GM12878 (cell line): ENCODE data around the gene ABTB1. TPM values are rescaled to one million over a fixed set of nuclear protein-coding genes. Genes with fewer than 3 reads are reported as not detected.

Experiments
- ATAC-seq: fragments of 200-7000 bp; cut with Tn5 transposase; 3 replicates; pipeline ENCODE4 v1.9.1; 2020; ENCODE audit warnings: mild to moderate bottlenecking, moderate library complexity
- BruUV-seq: library from RNA; stranded (reverse); fragments of 400-500 nt; replicated peaks from 2 replicates; lab custom pipeline; 2021; lab: Mats Ljungman, UMichigan
- CTCF ChIA-PET: fragments of 300-600 bp; sonication (Branson Sonifier 250); formaldehyde crosslinking; extraction: SDS; loops from one replicate; lab custom pipeline; 2021; ENCODE audit warnings: inconsistent platforms; lab: Yijun Ruan, JAX
- POLR2A ChIA-PET: fragments of 350-600 bp; formaldehyde crosslinking; extraction: SDS; loops from one replicate; lab custom pipeline; 2021; ENCODE audit warnings: inconsistent platforms; lab: Charles Lee
- RAD21 ChIA-PET: fragments of 300-600 bp; sonication (Branson Sonifier 250); formaldehyde crosslinking; loops from one replicate; lab custom pipeline; 2023; ENCODE audit warnings: antibody characterized with exemption; ENCODE audit not compliant: unreplicated experiment; lab: Charles Lee
- SMC1A ChIA-PET: fragments of 300-600 bp; sonication (Branson Sonifier 250); formaldehyde crosslinking; loops from one replicate; lab custom pipeline; 2023; ENCODE audit not compliant: unreplicated experiment, uncharacterized antibody; lab: Charles Lee
- DNase-seq: peaks from one replicate; pipeline ENCODE4 v3.0.0-alpha.2; 2011; ENCODE audit warnings: low read depth, low spot score
- FAIRE-seq: peaks from 3 replicates; lab custom pipeline; 2011; peaks lifted over from hg19 to GRCh38; lab: Jason Lieb, UNC
- H2AFZ ChIP-seq: 2 replicates; pipeline ENCODE4 v1.6.0; 2011; ENCODE audit warnings: low read depth, low read length, control low read depth; ENCODE audit not compliant: control insufficient read depth
- H3K27ac ChIP-seq: 2 replicates; pipeline ENCODE4 v1.5.1; 2011; ENCODE audit warnings: control low read depth; ENCODE audit not compliant: control insufficient read depth, insufficient read depth
- H3K27me3 ChIP-seq, 2 experiments: replicated peaks in 1 of 2; 2 replicates each; pipeline versions ENCODE4 v1.6.0 to v1.6.1; 2011; ENCODE audit warnings: low read length in 1 of 2; ENCODE audit not compliant: control insufficient read depth in 2 of 2, insufficient read depth in 2 of 2
- H3K36me3 ChIP-seq, 2 experiments: 2 replicates each; pipeline ENCODE4 v1.5.1; 2011; ENCODE audit warnings: low read length in 1 of 2; ENCODE audit not compliant: control insufficient read depth in 2 of 2, insufficient read depth in 2 of 2
- H3K4me1 ChIP-seq: 2 replicates; pipeline ENCODE4 v1.6.1; 2011; ENCODE audit warnings: mild to moderate bottlenecking, low read length, moderate library complexity, mixed read lengths; ENCODE audit not compliant: control insufficient read depth, insufficient read depth
- H3K4me2 ChIP-seq: 2 replicates; pipeline ENCODE4 v1.6.0; 2011; ENCODE audit warnings: control low read depth; ENCODE audit not compliant: control insufficient read depth, insufficient read depth
- H3K4me3 ChIP-seq: fragments of 200-600 bp; sonication (generic); 2 replicates; pipeline ENCODE4 v1.5.1; 2016
- H3K79me2 ChIP-seq: 2 replicates; pipeline ENCODE4 v1.6.0; 2011; ENCODE audit warnings: low read length; ENCODE audit not compliant: control insufficient read depth, insufficient read depth
- H3K9ac ChIP-seq: 2 replicates; pipeline ENCODE4 v1.8.0; 2011; ENCODE audit warnings: low read length, control low read depth, mixed read lengths; ENCODE audit not compliant: control insufficient read depth, insufficient read depth
- H3K9me3 ChIP-seq: replicated peaks from 3 replicates; pipeline ENCODE4 v1.5.1; 2011; ENCODE audit warnings: mild to moderate bottlenecking, low read length; ENCODE audit not compliant: control insufficient read depth, insufficient read depth
- H4K20me1 ChIP-seq: 2 replicates; pipeline ENCODE4 v1.6.0; 2011; ENCODE audit not compliant: control insufficient read depth, insufficient read depth
- ATF7 ChIP-seq: fragments of 450-650 bp; IDR thresholded peaks from 2 replicates; pipeline ENCODE4 v1.6.1; 2016; ENCODE audit warnings: low read depth, mild to moderate bottlenecking
- CREB1 ChIP-seq: IDR thresholded peaks from 2 replicates; pipeline ENCODE4 v1.6.1; 2012; ENCODE audit warnings: low read depth, mild to moderate bottlenecking, inconsistent platforms
- CREM ChIP-seq: IDR thresholded peaks from 2 replicates; pipeline ENCODE4 v1.6.1; 2014; ENCODE audit warnings: antibody characterized with exemption, low read depth
- DPF2 ChIP-seq: fragments of 450-650 bp; IDR thresholded peaks from 2 replicates; pipeline ENCODE4 v1.6.1; 2017; ENCODE audit warnings: mild to moderate bottlenecking
- MYB ChIP-seq: fragments of 150-350 bp; IDR thresholded peaks from 2 replicates; pipeline ENCODE4 v1.6.1; 2014; ENCODE audit warnings: mild to moderate bottlenecking, low read depth, low read length, borderline replicate concordance
- NBN ChIP-seq: fragments of 450-650 bp; IDR thresholded peaks from 2 replicates; pipeline ENCODE4 v1.6.1; 2016
- RBBP5 ChIP-seq: fragments of 200-600 bp; sonication (generic); conservative IDR thresholded peaks from 2 replicates; pipeline ENCODE4 v1.6.1; 2016
- RELA ChIP-seq: fragments of 450-650 bp; IDR thresholded peaks from 2 replicates; pipeline ENCODE4 v1.8.0; 2014; ENCODE audit warnings: borderline replicate concordance; ENCODE audit not compliant: partially characterized antibody
- WGBS: methylation state at CpG from one replicate; pipeline ENCODE4 v1.1.6; 2016; ENCODE audit warnings: low lambda C conversion rate; ENCODE audit not compliant: insufficient replicate concordance, insufficient coverage; ENCODE audit errors: missing lambda C conversion rate; 5-methylcytosine and 5-hydroxymethylcytosine counted together
- in situ Hi-C: fragments of 300-500 bp; cut with MboI; formaldehyde crosslinking; loops from 9 replicates; pipeline ENCODE4 v1.14.3; 2018; ENCODE audit warnings: mixed read lengths
- intact Hi-C: fragments of 100-400 bp; cut with micrococcal nuclease; formaldehyde crosslinking; loops from one replicate; pipeline ENCODE4 v1.14.2; 2022; ENCODE audit not compliant: unreplicated experiment
- polyA plus RNA-seq, 11 experiments: library from polyadenylated mRNA; depleted of rRNA in 4 of 11; unstranded in 6 of 11; stranded (reverse) in 5 of 11; fragments of >200 nt; fragmentation: Nextera tagmentation in 4 of 11; fragmentation: Illumina TruSeq in 1 of 11; extraction: Ambion mirVana in 4 of 11; extraction: Trizol in 1 of 11; gene quantifications; 1 replicate in 1 of 11; 2 replicates in 10 of 11; pipeline versions ENCODE4 v1.2.1 to v1.2.3, GENCODE V29; 2011 to 2016; ENCODE audit warnings: inconsistent platforms in 2 of 11, missing spikeins in 2 of 11, low read depth in 1 of 11
- total RNA-seq, 4 experiments: library from RNA; depleted of rRNA in 3 of 4; stranded (reverse); fragments of >200 nt in 3 of 4; fragmentation: Illumina TruSeq in 1 of 4; extraction: Trizol in 1 of 4; gene quantifications; 2 replicates each; pipeline versions ENCODE4 v1.2.1 to v1.2.3, GENCODE V29; 2013 to 2021

The ABTB1 gene
- total and polyA plus RNA-seq, 10 of the 15 experiments (the other 5 are each of a cell fraction or from before 2014, with no cell fraction given): 0.11 to 10.2 (median 7.1) TPM

DNA sequence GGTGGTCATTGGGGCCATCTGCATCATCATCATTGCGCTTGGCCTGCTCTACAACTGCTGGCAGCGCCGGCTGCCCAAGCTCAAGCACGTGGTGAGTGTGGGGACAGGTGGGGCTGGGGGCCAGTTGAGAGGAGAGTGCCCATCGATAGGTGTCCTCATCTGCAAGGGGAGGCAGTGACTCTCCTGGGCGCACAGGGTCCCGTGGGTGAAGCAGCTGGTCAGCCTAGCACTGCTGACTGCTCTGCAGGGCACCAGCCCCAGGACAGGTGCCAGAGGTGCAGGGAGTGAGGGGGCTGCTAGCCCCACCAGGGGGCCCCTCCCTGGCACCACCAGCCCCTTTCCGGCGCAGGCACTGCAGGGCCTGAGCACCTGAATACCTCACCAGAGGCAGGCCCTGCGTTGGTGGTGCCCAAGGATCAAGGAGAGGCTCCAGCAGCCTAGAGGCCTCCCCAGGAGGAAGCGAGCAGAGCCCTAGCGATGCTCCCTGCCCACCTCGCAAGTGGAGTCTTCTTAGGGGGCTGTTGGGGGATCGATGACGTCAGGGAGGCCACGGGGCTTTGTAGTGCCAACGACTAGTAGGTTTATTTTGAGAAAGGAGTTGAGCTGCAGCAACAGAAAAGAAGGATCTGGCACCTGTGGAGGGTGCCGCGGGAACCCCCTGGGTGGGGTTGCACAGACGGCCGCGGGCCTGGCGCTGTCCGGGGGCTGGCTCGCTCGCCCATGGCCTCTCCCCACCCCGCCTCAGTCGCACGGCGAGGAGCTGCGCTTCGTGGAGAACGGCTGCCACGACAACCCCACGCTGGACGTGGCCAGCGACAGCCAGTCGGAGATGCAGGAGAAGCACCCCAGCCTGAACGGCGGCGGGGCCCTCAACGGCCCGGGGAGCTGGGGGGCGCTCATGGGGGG lies 976 bp upstream of the ABTB1 start:
- peak overlapping the region; percentile 56 for H2AFZ ChIP-seq
- no peaks in the 10 kb centered on the region for H4K20me1 ChIP-seq
- ChIA-PET RAD21 (interaction anchor here (1.6 kb wide), 1 partner anchor 151 kb away, joined by 4 read pairs; no protein-coding TSS in a partner anchor), SMC1A (interaction anchor here (1.3 to 1.6 kb wide), 2 partner anchors 143 to 151 kb away, joined by 3 read pairs; no protein-coding TSS in a partner anchor), CTCF (no interaction called here), POLR2A (interaction anchor here (0.6 kb wide), 1 partner anchor 81 kb away, joined by 3 read pairs; the partner anchor contains the start of gene TPRA1)
- DNase-seq (no peak), ATAC-seq (peak; percentile 51), FAIRE-seq (peak; percentile 77)
- H3K4me1 ChIP-seq: peaks cover 11% of the 10 kb centered on the region; the same call in 1 of the 2 replicates
- peaks cover 7% of the 10 kb centered on the region for H3K79me2 ChIP-seq
- TF ChIP-seq CREB1: peak; percentile 40; the same call in 1 of the 2 replicates
- TF ChIP-seq RELA: no peak
- peak; percentile 54; the same call in 1 of the 2 replicates for TF ChIP-seq NBN
- peak; percentile 93 for TF ChIP-seq ATF7
- TF ChIP-seq MYB: no peak
- peak; percentile 65 for TF ChIP-seq CREM
- TF ChIP-seq RBBP5: no peak
- TF ChIP-seq DPF2: 0 out of 2 replicates have a peak, but pooled peaks have one; percentile 8
- H3K27ac ChIP-seq: peak overlapping the region; percentile 87
- peak overlapping the region; percentile 99 for H3K4me2 ChIP-seq
- BruUV-seq: no TSS peak
- 15% methylated on average over 43 of the region's 44 CpGs for WGBS
- in situ Hi-C loops: no loop called here
- peak overlapping the region; percentile 94 for H3K4me3 ChIP-seq
- no peaks in the 10 kb centered on the region for H3K36me3 ChIP-seq
- H3K9me3 ChIP-seq: no peaks in the 10 kb centered on the region
- intact Hi-C loops: no loop called here
- peak overlapping the region; percentile 95 for H3K9ac ChIP-seq
- no peaks in the 10 kb centered on the region for H3K27me3 ChIP-seq
